ENCODE measurements around the gene SNX22. TPM values are rescaled to one million over a fixed set of nuclear protein-coding genes. Genes with fewer than 3 reads are reported as not detected.
A peak's percentile ranks its signal among the peaks of the same experiment; 100 is the strongest.

Gene SNX22
- total and polyA plus RNA-seq, 9 of the 15 experiments (the other 6 are each of a cell fraction or from before 2014, with no cell fraction given), result 0.91 to 3.0 (median 2.0) TPM

DNA sequence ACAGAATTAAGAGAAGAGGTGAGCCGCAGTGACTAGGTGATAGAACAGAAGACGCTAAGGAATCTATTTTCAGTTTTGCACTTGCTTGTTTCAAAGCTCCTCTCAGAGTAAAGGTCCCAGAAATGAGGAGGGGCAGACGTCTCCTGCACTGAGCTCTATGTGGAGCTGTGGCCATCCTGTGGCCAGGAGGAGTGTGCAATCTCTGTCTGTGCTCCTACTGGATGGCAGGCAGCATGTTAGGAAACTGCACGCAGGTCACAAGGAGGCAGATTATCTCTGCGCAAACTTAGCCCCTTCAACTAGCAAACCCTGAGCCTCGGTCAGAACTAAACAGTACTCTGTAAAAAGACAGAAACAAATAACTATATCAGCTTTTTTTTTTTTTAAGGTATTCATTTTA lies 42.4 kb downstream of the SNX22 start (continued):
- TF ChIP-seq, protein P1, sequence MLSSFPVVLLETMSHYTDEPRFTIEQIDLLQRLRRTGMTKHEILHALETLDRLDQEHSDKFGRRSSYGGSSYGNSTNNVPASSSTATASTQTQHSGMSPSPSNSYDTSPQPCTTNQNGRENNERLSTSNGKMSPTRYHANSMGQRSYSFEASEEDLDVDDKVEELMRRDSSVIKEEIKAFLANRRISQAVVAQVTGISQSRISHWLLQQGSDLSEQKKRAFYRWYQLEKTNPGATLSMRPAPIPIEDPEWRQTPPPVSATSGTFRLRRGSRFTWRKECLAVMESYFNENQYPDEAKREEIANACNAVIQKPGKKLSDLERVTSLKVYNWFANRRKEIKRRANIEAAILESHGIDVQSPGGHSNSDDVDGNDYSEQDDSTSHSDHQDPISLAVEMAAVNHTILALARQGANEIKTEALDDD (IDR thresholded peaks at IDR 0.05), result peak; percentile 59
- no peak for TF ChIP-seq ZNF143 (CRISPR knock-in tag; IDR thresholded peaks at IDR 0.05)
- TF ChIP-seq SMARCB1 (IDR thresholded peaks at IDR 0.05; ENCODE audit: insufficient read length, low read depth), result no peak
- TF ChIP-seq PHF20 (IDR thresholded peaks at IDR 0.05; ENCODE audit: partially characterized antibody), result no peak
- no peak for TF ChIP-seq POLR2AphosphoS2 (IDR thresholded peaks at IDR 0.05; ENCODE audit: low read length)
- peak; percentile 23; the same call in 1 of the 2 replicates for TF ChIP-seq C11orf30 (IDR thresholded peaks at IDR 0.05; ENCODE audit: low read depth)
- TF ChIP-seq NFATC3 (IDR thresholded peaks at IDR 0.05), result no peak
- TF ChIP-seq PHB2 (IDR thresholded peaks at IDR 0.05; ENCODE audit: low read depth), result no peak
- no peak for TF ChIP-seq FOXP1 (CRISPR knock-in tag; IDR thresholded peaks at IDR 0.05)
- no peak for TF ChIP-seq NR2C1 (IDR thresholded peaks at IDR 0.05)
- no peak for TF ChIP-seq NR2C1 (tag; IDR thresholded peaks at IDR 0.05)
- 0 out of 4 replicates have a peak, but pooled peaks of 1 of the 2 experiments have one; percentile 9 for TF ChIP-seq NRF1 (conservative IDR thresholded peaks at IDR 0.05 in 1 of 2, IDR thresholded peaks at IDR 0.05 in 1 of 2)
- 0 out of 2 replicates have a peak, but pooled peaks have one; percentile 27 for TF ChIP-seq ZNF316 (IDR thresholded peaks at IDR 0.05)
- TF ChIP-seq NCOA1 (IDR thresholded peaks at IDR 0.05; ENCODE audit: low read depth), result no peak
- TF ChIP-seq, protein P2, sequence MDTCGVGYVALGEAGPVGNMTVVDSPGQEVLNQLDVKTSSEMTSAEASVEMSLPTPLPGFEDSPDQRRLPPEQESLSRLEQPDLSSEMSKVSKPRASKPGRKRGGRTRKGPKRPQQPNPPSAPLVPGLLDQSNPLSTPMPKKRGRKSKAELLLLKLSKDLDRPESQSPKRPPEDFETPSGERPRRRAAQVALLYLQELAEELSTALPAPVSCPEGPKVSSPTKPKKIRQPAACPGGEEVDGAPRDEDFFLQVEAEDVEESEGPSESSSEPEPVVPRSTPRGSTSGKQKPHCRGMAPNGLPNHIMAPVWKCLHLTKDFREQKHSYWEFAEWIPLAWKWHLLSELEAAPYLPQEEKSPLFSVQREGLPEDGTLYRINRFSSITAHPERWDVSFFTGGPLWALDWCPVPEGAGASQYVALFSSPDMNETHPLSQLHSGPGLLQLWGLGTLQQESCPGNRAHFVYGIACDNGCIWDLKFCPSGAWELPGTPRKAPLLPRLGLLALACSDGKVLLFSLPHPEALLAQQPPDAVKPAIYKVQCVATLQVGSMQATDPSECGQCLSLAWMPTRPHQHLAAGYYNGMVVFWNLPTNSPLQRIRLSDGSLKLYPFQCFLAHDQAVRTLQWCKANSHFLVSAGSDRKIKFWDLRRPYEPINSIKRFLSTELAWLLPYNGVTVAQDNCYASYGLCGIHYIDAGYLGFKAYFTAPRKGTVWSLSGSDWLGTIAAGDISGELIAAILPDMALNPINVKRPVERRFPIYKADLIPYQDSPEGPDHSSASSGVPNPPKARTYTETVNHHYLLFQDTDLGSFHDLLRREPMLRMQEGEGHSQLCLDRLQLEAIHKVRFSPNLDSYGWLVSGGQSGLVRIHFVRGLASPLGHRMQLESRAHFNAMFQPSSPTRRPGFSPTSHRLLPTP (IDR thresholded peaks at IDR 0.05; ENCODE audit: borderline replicate concordance, extremely low read depth, insufficient read length), result no peak
- TF ChIP-seq RFX7 (CRISPR knock-in tag; IDR thresholded peaks at IDR 0.05), result no peak
- no peak for TF ChIP-seq NELFE (IDR thresholded peaks at IDR 0.05; ENCODE audit: insufficient read depth, insufficient read length)
- no peak for TF ChIP-seq SREBF2 (CRISPR knock-in tag; IDR thresholded peaks at IDR 0.05)
- TF ChIP-seq DACH1 (IDR thresholded peaks at IDR 0.05; ENCODE audit: partially characterized antibody), result no peak

All from K562 (cell line).